GM21381 (cell line): ENCODE measurements around the gene GOLGA2.
A peak's percentile ranks its signal among the peaks of the same experiment; 100 is the strongest.

Experiments used
- ATAC-seq: cut with Tn5 transposase; IDR thresholded peaks from one replicate; pipeline ENCODE4 v1.9.1; 2021; ENCODE audit warnings: mild to moderate bottlenecking, moderate library complexity; ENCODE audit not compliant: unreplicated experiment

Gene GOLGA2

GRCh38 chr9:128275198-128276007 lies at the start of gene GOLGA2:
TSS of gene GOLGA2 (minus strand) at chr9:128276007. CDS start at chr9:128275976, 31 bp downstream.
- ATAC-seq = peak; percentile 40

- ATAC-seq = no peak
Measured at GRCh38 chr9:128324401-128324800, 48.6 kb upstream of the GOLGA2 start.

- ATAC-seq = no peak
Measured at GRCh38 chr9:128323791-128324190, 48.0 kb upstream of the GOLGA2 start.

- no peak for ATAC-seq
Measured at GRCh38 chr9:128323212-128323730, 47.5 kb upstream of the GOLGA2 start.

GRCh38 chr9:128322404-128323211 lies 46.8 kb upstream of the GOLGA2 start, which contains the start of the genes COQ4 and TRUB2:
TSS of gene COQ4 (plus strand) at chr9:128322839. CDS start at chr9:128322859, 20 bp downstream.
TSS of gene TRUB2 (minus strand) at chr9:128322447. CDS start at chr9:128322408, 39 bp downstream.
- ATAC-seq = peak; percentile 81

- ATAC-seq = peak; percentile 11
Measured at GRCh38 chr9:128321879-128322403, 46.1 kb upstream of the GOLGA2 start.

GRCh38 chr9:128321343-128321742 lies 45.5 kb upstream of the GOLGA2 start:
- ATAC-seq = no peak

GRCh38 chr9:128317629-128318028 lies 41.8 kb upstream of the GOLGA2 start:
- no peak for ATAC-seq

- ATAC-seq = no peak
Measured at GRCh38 chr9:128316421-128316820, 40.6 kb upstream of the GOLGA2 start.

- no peak for ATAC-seq
Measured at GRCh38 chr9:128314697-128315096, 38.9 kb upstream of the GOLGA2 start.

- ATAC-seq = no peak
Measured at GRCh38 chr9:128310461-128310860, 34.7 kb upstream of the GOLGA2 start.

GRCh38 chr9:128309551-128309950 lies 33.7 kb upstream of the GOLGA2 start:
- no peak for ATAC-seq

GRCh38 chr9:128304971-128305288 lies 29.1 kb upstream of the GOLGA2 start:
- ATAC-seq = no peak

GRCh38 chr9:128304136-128304970 lies 28.5 kb upstream of the GOLGA2 start:
- ATAC-seq = no peak

- ATAC-seq = no peak
Measured at GRCh38 chr9:128298535-128299482, 23.0 kb upstream of the GOLGA2 start.

- no peak for ATAC-seq
Measured at GRCh38 chr9:128297221-128297773, 21.5 kb upstream of the GOLGA2 start.

- no peak for ATAC-seq
Measured at GRCh38 chr9:128296340-128297220, 20.8 kb upstream of the GOLGA2 start.

- ATAC-seq = no peak
Measured at GRCh38 chr9:128294142-128294541, 18.3 kb upstream of the GOLGA2 start.
